DMS 273 (cell line): Measurements from ENCODE around the gene C19orf38.
A peak's percentile ranks its signal among the peaks of the same experiment; 100 is the strongest.
"Not testable (repeated sequence)": the region's sequence is repeated elsewhere in the genome, so short reads cannot be mapped to it uniquely, and the experiment has no call there.

Experiments
- DNase-seq: peaks from one replicate; lab custom pipeline; 2025; ENCODE audit not compliant: unreplicated experiment; lab: John Stamatoyannopoulos, UW

C19orf38 gene

GRCh38 chr19:10820173-10820572 lies 28.0 kb upstream of the C19orf38 start:
- no peak for DNase-seq

GRCh38 chr19:10823690-10824089 lies 24.5 kb upstream of the C19orf38 start:
- no peak for DNase-seq

- DNase-seq: no peak
These were observed 22.0 kb upstream of the C19orf38 start for GRCh38 chr19:10826231-10826630.

GRCh38 chr19:10826846-10827245 lies 21.4 kb upstream of the C19orf38 start:
- no peak for DNase-seq

- DNase-seq: peak; percentile 48
These were observed 19.0 kb upstream of the C19orf38 start for GRCh38 chr19:10828981-10829821.

DNA sequence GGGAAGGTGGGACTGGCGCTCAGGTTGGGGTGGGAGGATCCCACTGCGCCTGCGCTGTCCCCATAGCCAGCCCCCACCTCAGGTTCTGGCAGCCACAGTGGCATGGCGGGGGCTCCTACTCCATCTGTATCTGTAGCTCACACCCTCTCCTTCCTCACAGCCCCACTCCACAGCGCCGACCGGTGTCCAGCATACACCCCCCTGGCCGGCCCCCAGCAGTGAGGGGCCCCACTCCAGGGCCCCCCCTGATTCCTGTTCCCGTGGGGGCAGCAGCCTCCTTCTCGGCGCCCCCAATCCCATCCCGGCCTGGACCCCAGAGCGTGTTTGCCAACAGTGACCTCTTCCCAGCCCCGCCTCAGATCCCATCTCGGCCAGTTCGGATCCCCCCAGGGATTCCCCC lies 18.2 kb upstream of the C19orf38 start:
- no peak for DNase-seq

DNA sequence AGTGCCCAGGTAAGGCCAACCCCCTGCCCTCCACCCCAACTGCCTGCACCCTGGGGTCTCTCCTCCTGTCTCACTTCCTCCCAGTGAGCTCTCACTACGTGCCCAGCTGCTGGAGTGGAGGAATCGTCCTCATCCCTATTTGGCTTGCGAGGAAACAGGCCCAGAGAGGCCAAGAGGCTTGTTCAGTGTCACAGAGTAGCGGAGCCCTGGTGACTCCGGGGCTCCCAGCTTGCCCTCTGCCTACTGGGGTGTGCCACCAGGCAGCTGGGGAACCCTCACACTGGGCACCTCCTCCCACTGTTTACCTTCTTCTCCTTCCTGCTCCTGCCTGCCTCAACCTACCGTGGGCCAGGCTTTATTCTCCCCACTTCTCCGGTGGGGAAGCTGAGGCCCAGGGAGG lies 17.8 kb upstream of the C19orf38 start:
- DNase-seq: no peak

- DNase-seq: no peak
These were observed 17.1 kb upstream of the C19orf38 start for GRCh38 chr19:10830931-10831779.

DNA sequence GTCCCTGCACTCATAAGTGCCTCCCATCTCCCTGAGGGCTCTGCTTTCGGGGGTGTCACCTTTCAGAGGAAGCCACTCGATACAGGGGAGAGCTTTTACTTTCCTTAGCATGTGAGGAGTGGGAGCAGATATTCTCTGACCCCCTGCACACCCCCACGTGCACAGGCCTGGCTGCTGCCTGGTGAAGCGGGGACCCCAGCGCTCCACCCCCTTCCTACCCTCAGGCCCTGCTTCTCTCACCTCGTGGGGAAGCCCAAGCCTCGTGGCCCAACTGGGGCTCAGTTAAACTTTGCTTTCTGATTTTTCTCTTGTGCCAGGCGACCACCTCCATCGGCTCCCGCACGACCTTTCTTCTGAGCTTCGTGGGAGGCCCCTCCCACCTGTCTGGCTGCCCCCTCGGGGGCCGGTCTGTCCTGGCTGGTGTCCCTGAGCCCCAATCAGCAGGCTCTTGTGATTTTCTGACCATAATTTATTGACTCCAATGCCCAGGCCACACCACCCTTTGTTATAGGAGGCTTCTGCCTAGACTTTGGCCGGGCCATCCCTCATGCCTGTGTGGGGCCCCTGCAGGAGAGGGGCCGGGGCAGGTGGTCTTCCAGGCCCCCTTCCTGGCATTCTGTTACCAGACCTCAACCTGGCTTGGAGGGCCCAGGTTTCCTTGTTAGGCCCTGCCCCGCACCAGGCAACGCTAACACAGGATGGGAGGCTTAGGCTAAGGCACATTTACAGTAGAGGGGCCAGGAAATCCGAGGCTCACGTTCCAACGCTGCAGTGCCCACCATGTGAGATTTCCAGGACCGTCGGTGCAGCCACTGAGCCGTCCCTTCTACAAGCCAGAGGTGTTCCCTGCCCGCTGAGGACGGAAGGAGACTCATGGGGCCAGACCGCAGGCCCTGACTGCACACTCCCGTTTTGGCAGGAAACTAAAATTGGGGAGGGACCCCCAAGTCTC lies 16.0 kb upstream of the C19orf38 start:
- DNase-seq: no peak

GRCh38 chr19:10832939-10833296 lies 15.3 kb upstream of the C19orf38 start:
- DNase-seq: no peak

DNA sequence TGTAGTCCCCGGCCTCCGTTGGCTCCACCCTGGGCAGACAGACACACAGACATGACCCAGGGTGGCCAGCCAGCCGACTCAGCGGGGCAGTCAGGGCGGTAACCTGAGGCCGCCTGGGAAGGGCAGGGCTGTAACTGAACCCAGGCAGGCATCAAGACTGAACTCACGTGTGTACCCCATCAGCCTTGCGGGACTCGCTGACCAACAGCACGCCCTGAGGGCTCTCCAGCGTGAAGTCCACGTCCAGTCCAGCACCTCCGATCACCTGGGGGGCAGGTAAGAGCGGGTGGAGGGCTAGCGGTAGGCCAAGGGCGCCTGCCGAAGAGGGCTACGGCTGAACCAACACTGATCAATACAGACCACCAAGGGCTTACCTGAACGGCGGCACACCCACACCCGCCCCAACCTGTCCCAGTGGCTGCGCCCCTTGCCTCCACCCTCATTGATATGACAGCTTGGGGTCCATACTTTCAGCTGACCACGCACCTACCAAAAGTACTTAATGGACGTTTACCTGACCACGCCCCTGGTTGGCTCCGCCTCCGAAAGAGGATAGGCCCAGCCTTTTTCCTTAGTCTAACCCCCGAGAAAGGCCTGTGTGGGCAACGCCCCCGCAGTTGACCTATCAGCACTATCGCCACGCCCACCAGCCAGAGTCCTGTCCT lies 13.0 kb upstream of the C19orf38 start:
- no peak for DNase-seq

DNA sequence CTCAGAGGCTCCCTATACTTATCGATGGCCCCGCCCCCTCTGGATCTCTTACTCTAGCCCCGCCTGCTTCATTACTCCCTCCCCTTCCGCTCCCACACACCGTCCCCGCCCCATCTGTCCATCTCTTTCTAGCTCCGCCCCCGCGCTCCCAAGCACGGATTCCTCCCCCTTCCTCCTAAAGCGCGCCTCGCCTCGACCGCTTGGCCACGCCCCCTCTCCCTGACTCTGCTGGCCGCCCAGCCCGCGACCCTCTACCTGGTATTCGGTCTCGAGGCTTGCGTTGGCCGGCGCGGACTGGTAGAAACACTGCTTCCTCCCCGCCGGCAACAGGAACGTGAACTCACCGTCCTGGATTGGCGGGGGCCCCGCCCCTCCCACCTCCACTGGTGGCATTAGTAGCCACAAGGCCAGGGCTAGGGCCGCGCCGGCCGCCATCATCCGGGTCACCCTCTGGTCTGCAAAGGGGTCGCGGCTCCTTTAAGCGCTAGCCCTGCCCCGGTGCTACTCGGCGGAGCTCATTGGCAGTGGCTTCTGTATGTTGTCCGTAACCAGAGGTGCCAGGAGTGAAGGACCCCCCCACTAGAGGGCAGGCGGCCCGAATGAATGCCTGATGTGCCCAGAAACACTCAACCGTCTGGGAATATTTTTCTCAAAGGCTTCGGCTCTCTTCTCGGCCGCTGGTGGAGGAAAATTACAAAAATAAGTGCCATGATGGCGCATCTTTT lies 12.3 kb upstream of the C19orf38 start, which contains the start of gene TMED1:
TSS of gene TMED1 (minus strand) at position 459 of the 725 bp plus-strand sequence. CDS start at position 438, 21 bp downstream.
- peak; percentile 100 for DNase-seq

- DNase-seq: no peak
These were observed 11.5 kb upstream of the C19orf38 start for GRCh38 chr19:10836479-10837330.

GRCh38 chr19:10837649-10838048 lies 10.6 kb upstream of the C19orf38 start:
- DNase-seq: not testable (repeated sequence)

DNA sequence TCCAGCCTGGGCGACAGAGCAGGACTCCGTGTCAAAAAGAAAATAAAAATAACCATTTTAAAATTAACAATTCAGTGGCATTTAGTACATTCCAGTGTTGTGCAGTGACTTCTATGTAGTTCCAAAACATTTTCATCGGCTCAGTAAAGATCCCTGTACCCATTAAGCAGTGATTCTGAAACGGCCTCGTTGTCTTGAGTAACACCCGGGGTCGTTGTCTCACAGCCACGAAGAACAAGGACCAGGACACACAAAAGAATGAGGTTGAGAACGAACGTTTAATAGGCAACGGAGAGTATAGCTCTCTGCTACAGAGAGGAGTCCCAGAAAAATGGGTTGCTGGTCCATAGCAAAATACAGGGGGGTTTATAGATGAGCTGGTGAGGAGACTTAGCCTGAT lies 9.8 kb upstream of the C19orf38 start:
- no peak for DNase-seq

GRCh38 chr19:10839114-10840050 lies 8.8 kb upstream of the C19orf38 start:
- no peak for DNase-seq

GRCh38 chr19:10842788-10843187 lies 5.4 kb upstream of the C19orf38 start:
- no peak for DNase-seq
